A549 (cell line): ENCODE data around the gene CXCR1. TPM values are rescaled to one million over a fixed set of nuclear protein-coding genes. Genes with fewer than 3 reads are reported as not detected.
"Not testable (repeated sequence)": the region's sequence is repeated elsewhere in the genome, so short reads cannot be mapped to it uniquely, and the experiment has no call there.

Experiments
- ATAC-seq, 2 experiments: fragments of 200-7000 bp in 1 of 2; fragments of >200 bp in 1 of 2; cut with Nextera tagmentation in 1 of 2; cut with Tn5 transposase in 1 of 2; 3 replicates each; pipeline versions ENCODE4 v1.8.0 to v1.9.1; 2018 to 2020; ENCODE audit warnings: mild to moderate bottlenecking in 1 of 2, moderate library complexity in 1 of 2
- CTCF ChIA-PET: fragments of 300-600 bp; sonication (Branson Sonifier 250); formaldehyde crosslinking; extraction: SDS; loops from one replicate; lab custom pipeline; 2021; ENCODE audit warnings: antibody characterized with exemption, inconsistent platforms; lab: Yijun Ruan, JAX
- POLR2A ChIA-PET: fragments of 350-600 bp; formaldehyde crosslinking; extraction: SDS; loops from one replicate; lab custom pipeline; 2021; ENCODE audit warnings: antibody characterized with exemption, inconsistent platforms; lab: Yijun Ruan, JAX
- DNase-seq, 2 experiments: peaks; one replicate each; pipeline versions ENCODE4 v3.0.0 to v3.0.0-alpha.2; 2011 to 2016; ENCODE audit warnings: low read depth in 1 of 2, low spot score in 1 of 2
- FAIRE-seq: peaks from 2 replicates; lab custom pipeline; 2011; peaks lifted over from hg19 to GRCh38; lab: Jason Lieb, UNC
- H3K27ac ChIP-seq, 2 experiments: fragments of >200 bp; sonication (Bioruptor Twin); formaldehyde crosslinking; 3 replicates each; pipeline ENCODE4 v1.5.1; 2016 to 2017
- H3K4me1 ChIP-seq: fragments of >200 bp; sonication (Bioruptor Twin); formaldehyde crosslinking; 3 replicates; pipeline ENCODE4 v1.6.1; 2016
- H3K4me2 ChIP-seq: fragments of >200 bp; sonication (Bioruptor Twin); formaldehyde crosslinking; 3 replicates; pipeline ENCODE4 v1.6.1; 2016
- H3K4me3 ChIP-seq: fragments of >200 bp; sonication (Bioruptor Twin); formaldehyde crosslinking; 3 replicates; pipeline ENCODE4 v1.5.1; 2016
- H3K9me3 ChIP-seq: fragments of >200 bp; sonication (Bioruptor Twin); formaldehyde crosslinking; 3 replicates; pipeline ENCODE4 v1.6.1; 2016
- E2F6 ChIP-seq: IDR thresholded peaks from 2 replicates; pipeline ENCODE4 v1.6.1; 2012; ENCODE audit warnings: low read depth, borderline replicate concordance
- EP300 ChIP-seq, 2 experiments: fragments of >200 bp; sonication (Bioruptor Twin); formaldehyde crosslinking; IDR thresholded peaks; 2 replicates in 1 of 2; 3 replicates in 1 of 2; pipeline ENCODE4 v1.6.1; 2016 to 2017
- GATA3 ChIP-seq: IDR thresholded peaks from 2 replicates; pipeline ENCODE4 v1.6.1; 2012; ENCODE audit warnings: borderline replicate concordance
- HES2 ChIP-seq: fragments of >200 bp; sonication (Bioruptor Twin); formaldehyde crosslinking; IDR thresholded peaks from 2 replicates; pipeline ENCODE4 v1.6.1; 2016
- HOXA7 ChIP-seq: fragments of 250-450 bp; sonication (Bioruptor Pico); IDR thresholded peaks from 2 replicates; pipeline ENCODE4 v1.5.0; 2020; ENCODE audit warnings: mild to moderate bottlenecking, moderate library complexity
- MAFK ChIP-seq: fragments of 450-650 bp; IDR thresholded peaks from 2 replicates; pipeline ENCODE4 v1.6.1; 2014; ENCODE audit not compliant: partially characterized antibody
- MYC ChIP-seq: IDR thresholded peaks from 2 replicates; pipeline ENCODE4 v1.6.1; 2012; ENCODE audit warnings: mild to moderate bottlenecking, inconsistent platforms, low read length, improper control_type of control experiment, borderline replicate concordance
- NR3C1 ChIP-seq: fragments of >200 bp; sonication (Bioruptor Twin); formaldehyde crosslinking; IDR thresholded peaks from 3 replicates; pipeline ENCODE4 v1.6.1; 2017
- PBX3 ChIP-seq: IDR thresholded peaks from 2 replicates; pipeline ENCODE4 v1.6.1; 2012
- RAD21 ChIP-seq, 2 experiments: fragments of >200 bp in 1 of 2; sonication (Bioruptor Twin) in 1 of 2; formaldehyde crosslinking in 1 of 2; IDR thresholded peaks in 1 of 2; conservative IDR thresholded peaks in 1 of 2; 2 replicates in 1 of 2; 3 replicates in 1 of 2; pipeline ENCODE4 v1.6.1; 2012 to 2018; ENCODE audit warnings: inconsistent platforms in 1 of 2
- RCOR1 ChIP-seq: fragments of 150-350 bp; IDR thresholded peaks from 2 replicates; pipeline ENCODE4 v1.6.1; 2014; ENCODE audit warnings: antibody characterized with exemption, low read length, low read depth
- SREBF2 ChIP-seq: fragments of 450-650 bp; IDR thresholded peaks from 2 replicates; pipeline ENCODE4 v1.6.1; 2014; ENCODE audit warnings: mild to moderate bottlenecking, moderate library complexity
- ZC3H11A ChIP-seq: fragments of 450-650 bp; IDR thresholded peaks from 2 replicates; pipeline ENCODE4 v1.6.1; 2014; ENCODE audit warnings: antibody characterized with exemption, mild to moderate bottlenecking
- ZFP36 ChIP-seq: fragments of 450-650 bp; IDR thresholded peaks from 2 replicates; pipeline ENCODE4 v1.6.1; 2014; ENCODE audit warnings: borderline replicate concordance; ENCODE audit not compliant: partially characterized antibody
- WGBS: methylation state at CpG from one replicate; pipeline ENCODE4 v1.1.6; 2017; ENCODE audit errors: missing lambda C conversion rate; 5-methylcytosine and 5-hydroxymethylcytosine counted together
- polyA plus RNA-seq, 4 experiments: library from polyadenylated mRNA; depleted of rRNA in 3 of 4; stranded (reverse); fragments of >200 nt; fragmentation: RNase III in 1 of 4; extraction: RNeasy Plus Mini Kit Qiagen cat#74134 plus additional on column Dnase treatment in 1 of 4; gene quantifications; 2 replicates in 3 of 4; 3 replicates in 1 of 4; pipeline ENCODE4 v1.2.3, GENCODE V29; 2011 to 2017

The CXCR1 gene
- polyA plus RNA-seq, 2 of the 4 experiments (the other 2 are of a cell fraction): not detected

- DNase-seq (no peak), FAIRE-seq (no peak), ATAC-seq (no peak)
- WGBS: 46% methylated on average over 4 of the region's 4 CpGs
- Histone ChIP-seq H3K4me1 (no peaks in the 10 kb centered on the region), H3K4me2 (no peak overlapping the region), H3K27ac (no peak overlapping the region), H3K4me3 (no peak overlapping the region), H3K9me3 (no peaks in the 10 kb centered on the region)
- TF ChIP-seq PBX3 (no peak), HOXA7 (CRISPR knock-in tag) (no peak), EP300 (IDR thresholded peaks at IDR 0.05) (no peak), RAD21 (conservative IDR thresholded peaks at IDR 0.05 in 1 of 2, IDR thresholded peaks at IDR 0.05 in 1 of 2) (no peak), ZFP36 (no peak), SREBF2 (no peak), MYC (no peak), RCOR1 (no peak), NR3C1 (no peak), E2F6 (no peak), ZC3H11A (no peak), MAFK (no peak), HES2 (no peak), GATA3 (no peak)
- CTCF ChIA-PET: no interaction called here
- POLR2A ChIA-PET: no interaction called here
Observed at GRCh38 chr2:218123986-218124385, 42.8 kb downstream of the CXCR1 start.

- H3K27ac ChIP-seq, FAIRE-seq, POLR2A ChIA-PET, DNase-seq, CTCF ChIA-PET, ATAC-seq, H3K4me2 ChIP-seq, H3K4me1 ChIP-seq, H3K9me3 ChIP-seq, H3K4me3 ChIP-seq: not testable (repeated sequence)
Observed at GRCh38 chr2:218122286-218122685, 44.5 kb downstream of the CXCR1 start.

GRCh38 chr2:218121789-218122188 lies 45.0 kb downstream of the CXCR1 start:
- DNase-seq, FAIRE-seq, H3K4me1 ChIP-seq, H3K4me2 ChIP-seq, H3K27ac ChIP-seq, H3K9me3 ChIP-seq, POLR2A ChIA-PET, ATAC-seq, CTCF ChIA-PET, H3K4me3 ChIP-seq: not testable (repeated sequence)
- 51% methylated on average over 4 of the region's 4 CpGs for WGBS

Other genes with a start within 250 kb of the CXCR1 start
- 4.9 and 9.5 TPM in 2 replicates for gene TNS1, start 164.0 kb downstream of the CXCR1 start, polyA plus RNA-seq (2011; rRNA removed)
- 7.7 to 11.4 TPM (median 10.6 TPM) in 3 replicates for gene TNS1, start 164.0 kb downstream of the CXCR1 start, polyA plus RNA-seq (2017; fragmentation: RNase III; extraction: RNeasy Plus Mini Kit Qiagen cat#74134 plus additional on column Dnase treatment)
- 0.04 TPM in 1 of 2 replicates, not detected in the other for gene RUFY4, start 97.7 kb downstream of the CXCR1 start, polyA plus RNA-seq (2011; rRNA removed)
- gene RUFY4, start 97.7 kb downstream of the CXCR1 start, polyA plus RNA-seq (2017; fragmentation: RNase III; extraction: RNeasy Plus Mini Kit Qiagen cat#74134 plus additional on column Dnase treatment): not detected in 3 replicates
- 0.08 TPM in 1 of 2 replicates, not detected in the other for gene CXCR2, start 40.9 kb downstream of the CXCR1 start, polyA plus RNA-seq (2011; rRNA removed)
- not detected in 3 replicates for gene CXCR2, start 40.9 kb downstream of the CXCR1 start, polyA plus RNA-seq (2017; fragmentation: RNase III; extraction: RNeasy Plus Mini Kit Qiagen cat#74134 plus additional on column Dnase treatment)
- 279 and 374 TPM in 2 replicates for gene ARPC2, start 50.2 kb upstream of the CXCR1 start, polyA plus RNA-seq (2011; rRNA removed)
- gene ARPC2, start 50.2 kb upstream of the CXCR1 start, polyA plus RNA-seq (2017; fragmentation: RNase III; extraction: RNeasy Plus Mini Kit Qiagen cat#74134 plus additional on column Dnase treatment): 263 to 283 TPM (median 273 TPM) in 3 replicates
- 0.05 and 0.06 TPM in 2 replicates for gene GPBAR1, start 94.1 kb upstream of the CXCR1 start, polyA plus RNA-seq (2011; rRNA removed)
- 0.12 to 0.16 TPM (median 0.13 TPM) in 3 replicates for gene GPBAR1, start 94.1 kb upstream of the CXCR1 start, polyA plus RNA-seq (2017; fragmentation: RNase III; extraction: RNeasy Plus Mini Kit Qiagen cat#74134 plus additional on column Dnase treatment)
- gene AAMP, start 103.2 kb upstream of the CXCR1 start, polyA plus RNA-seq (2011; rRNA removed): 71.3 and 82.0 TPM in 2 replicates
- gene AAMP, start 103.2 kb upstream of the CXCR1 start, polyA plus RNA-seq (2017; fragmentation: RNase III; extraction: RNeasy Plus Mini Kit Qiagen cat#74134 plus additional on column Dnase treatment): 165 to 173 TPM (median 168 TPM) in 3 replicates
- gene PNKD, start 103.6 kb upstream of the CXCR1 start, polyA plus RNA-seq (2011; rRNA removed): 46.2 and 52.6 TPM in 2 replicates
- 47.2 to 51.7 TPM (median 51.6 TPM) in 3 replicates for gene PNKD, start 103.6 kb upstream of the CXCR1 start, polyA plus RNA-seq (2017; fragmentation: RNase III; extraction: RNeasy Plus Mini Kit Qiagen cat#74134 plus additional on column Dnase treatment)
- gene TMBIM1, start 125.5 kb upstream of the CXCR1 start, polyA plus RNA-seq (2011; rRNA removed): 61.4 and 91.5 TPM in 2 replicates
- 66.6 to 72.1 TPM (median 70.4 TPM) in 3 replicates for gene TMBIM1, start 125.5 kb upstream of the CXCR1 start, polyA plus RNA-seq (2017; fragmentation: RNase III; extraction: RNeasy Plus Mini Kit Qiagen cat#74134 plus additional on column Dnase treatment)
- gene CATIP, start 189.9 kb upstream of the CXCR1 start, polyA plus RNA-seq (2011; rRNA removed): 0.17 and 0.41 TPM in 2 replicates
- 0.09 to 0.15 TPM in 2 of 3 replicates, not detected in the other for gene CATIP, start 189.9 kb upstream of the CXCR1 start, polyA plus RNA-seq (2017; fragmentation: RNase III; extraction: RNeasy Plus Mini Kit Qiagen cat#74134 plus additional on column Dnase treatment)
- 0.36 and 0.52 TPM in 2 replicates for gene SLC11A1, start 215.3 kb upstream of the CXCR1 start, polyA plus RNA-seq (2011; rRNA removed)
- gene SLC11A1, start 215.3 kb upstream of the CXCR1 start, polyA plus RNA-seq (2017; fragmentation: RNase III; extraction: RNeasy Plus Mini Kit Qiagen cat#74134 plus additional on column Dnase treatment): 0.11 to 0.18 TPM (median 0.14 TPM) in 3 replicates
- gene CTDSP1, start 232.9 kb upstream of the CXCR1 start, polyA plus RNA-seq (2011; rRNA removed): 50.3 and 64.3 TPM in 2 replicates
- gene CTDSP1, start 232.9 kb upstream of the CXCR1 start, polyA plus RNA-seq (2017; fragmentation: RNase III; extraction: RNeasy Plus Mini Kit Qiagen cat#74134 plus additional on column Dnase treatment): 34.6 to 42.8 TPM (median 39.5 TPM) in 3 replicates